Stimulated activated CD4-positive, alpha-beta T cell treated with anti-CD3 and anti-CD28 coated beads, TNF-alpha, amount 100 ng/mL, for 1 hour (primary cell): ENCODE data around the gene RCOR1.
A peak's percentile ranks its signal among the peaks of the same experiment; 100 is the strongest.

Source experiments
- DNase-seq, 3 donors: peaks; one replicate each; pipeline ENCODE4 v3.0.0-alpha.2; 2020; ENCODE audit warnings: low read depth in 3 of 3, low spot score in 1 of 3

The RCOR1 gene

GRCh38 chr14:102771144-102771543 is 178.7 kb downstream of the RCOR1 start:
- no peak for DNase-seq

GRCh38 chr14:102772781-102773570 is 180.5 kb downstream of the RCOR1 start:
- DNase-seq, result no peak

- peak in 2 of 3 donors; percentile 24 to 32 for DNase-seq
Observed at GRCh38 chr14:102774391-102775153, 182.1 kb downstream of the RCOR1 start.

- no peak for DNase-seq
Observed at GRCh38 chr14:102775855-102776760, 183.7 kb downstream of the RCOR1 start.

DNA sequence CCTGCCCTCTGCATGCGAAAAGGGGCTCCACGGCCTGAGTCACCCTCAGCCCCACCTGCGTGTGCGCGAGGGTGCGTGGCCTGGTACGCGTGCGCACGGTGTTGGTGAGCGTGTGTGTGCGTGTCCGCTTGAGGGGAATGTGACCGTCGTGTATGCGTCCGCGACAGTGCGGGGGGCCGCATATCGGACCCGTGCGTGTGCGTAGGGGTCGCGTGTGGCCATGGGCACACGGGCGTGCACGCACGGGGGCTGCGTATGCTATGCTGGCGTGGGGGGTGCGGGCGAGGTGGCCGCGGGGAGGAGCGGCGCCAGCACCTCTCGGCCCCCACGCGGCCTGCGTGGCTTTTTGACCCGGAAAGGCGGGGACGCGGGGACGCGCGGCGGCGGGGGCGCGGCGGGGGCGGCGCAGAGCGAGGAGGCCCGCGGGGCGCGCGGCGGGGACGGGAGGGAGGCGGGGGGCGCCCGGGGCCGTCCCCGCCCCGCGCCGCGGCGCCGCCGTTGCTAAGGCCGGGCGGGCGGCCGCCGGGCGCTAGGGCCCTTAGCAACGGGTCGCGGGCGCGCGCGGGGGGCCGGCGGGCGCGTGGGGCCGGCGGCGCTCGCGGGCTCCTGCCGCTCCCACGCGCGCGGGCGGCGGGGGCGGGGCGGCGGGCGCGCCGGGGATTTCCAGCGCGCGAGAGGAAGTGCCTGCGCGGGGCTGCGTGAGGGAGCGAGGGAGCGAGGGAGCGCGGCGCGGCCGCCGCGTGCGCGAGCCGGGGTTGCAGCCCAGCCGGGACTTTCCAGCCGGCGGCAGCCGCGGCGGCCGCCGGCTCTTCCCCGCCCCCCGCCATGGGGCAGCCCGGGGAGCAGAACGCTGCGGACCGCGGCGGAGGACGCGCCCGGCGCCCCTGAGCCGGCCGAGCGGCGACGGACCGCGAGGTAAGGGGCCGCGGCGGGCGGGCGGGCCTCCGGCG is 184.6 kb downstream of the RCOR1 start, which contains the start of gene TRAF3:
Gene TRAF3, plus strand, starts transcription at position 689 of the 950 bp plus-strand sequence. CDS start 92,753 bp downstream, outside the sequence.
- peak; percentile 77 to 85 (median 78) for DNase-seq

GRCh38 chr14:102777711-102778337 is 185.4 kb downstream of the RCOR1 start:
- DNase-seq, result no peak

- no peak for DNase-seq
Observed at GRCh38 chr14:102778338-102779083, 186.1 kb downstream of the RCOR1 start.

DNA sequence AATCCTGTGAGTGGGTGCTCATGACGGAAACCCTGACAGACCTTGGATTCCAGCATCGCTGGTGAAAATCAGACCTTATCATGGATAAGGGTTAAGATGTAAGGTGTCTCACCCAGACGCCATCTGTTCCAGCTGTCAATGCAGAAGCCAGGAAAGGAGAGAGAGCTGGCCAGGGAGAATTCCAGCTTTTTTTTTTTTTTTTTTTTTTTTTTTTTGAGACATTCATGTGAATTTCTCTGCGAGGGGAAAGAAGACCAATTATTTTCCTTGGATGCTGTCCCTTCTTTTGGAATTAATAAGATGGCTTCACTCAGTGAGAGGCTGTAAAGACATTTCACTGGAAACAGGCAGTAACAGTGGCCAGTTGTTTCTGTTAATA is 186.6 kb downstream of the RCOR1 start:
- DNase-seq, result no peak

GRCh38 chr14:102779574-102780315 is 187.3 kb downstream of the RCOR1 start:
- no peak for DNase-seq
